GM19193 (cell line): ENCODE data around the gene SAFB2.

Experiments used
- POLR2A ChIP-seq: IDR thresholded peaks from 4 replicates; pipeline ENCODE4 v1.6.1; 2011; ENCODE audit not compliant: insufficient read depth, insufficient read length; ENCODE audit errors: extremely low read depth

Gene SAFB2

GRCh38 chr19:5579697-5580096 is 42.9 kb downstream of the SAFB2 start:
- no peak for TF ChIP-seq POLR2A

- TF ChIP-seq POLR2A: no peak
Observed at GRCh38 chr19:5579286-5579685, 43.3 kb downstream of the SAFB2 start.

GRCh38 chr19:5578097-5578846 is 44.3 kb downstream of the SAFB2 start:
- TF ChIP-seq POLR2A: no peak

GRCh38 chr19:5575590-5575989 is 47.0 kb downstream of the SAFB2 start:
- TF ChIP-seq POLR2A: no peak

- TF ChIP-seq POLR2A: no peak
Observed at GRCh38 chr19:5572556-5573286, 49.9 kb downstream of the SAFB2 start.

- no peak for TF ChIP-seq POLR2A
Observed at GRCh38 chr19:5571777-5572176, 50.8 kb downstream of the SAFB2 start.

GRCh38 chr19:5567970-5568407 is 54.6 kb downstream of the SAFB2 start:
- no peak for TF ChIP-seq POLR2A

GRCh38 chr19:5567360-5567969 is 55.1 kb downstream of the SAFB2 start, which contains the start of gene TINCR:
TSS of gene TINCR (minus strand) at chr19:5567953.
- no peak for TF ChIP-seq POLR2A

GRCh38 chr19:5564930-5565329 is 57.6 kb downstream of the SAFB2 start:
- no peak for TF ChIP-seq POLR2A

GRCh38 chr19:5563935-5564612 is 58.5 kb downstream of the SAFB2 start:
- no peak for TF ChIP-seq POLR2A

- no peak for TF ChIP-seq POLR2A
Observed at GRCh38 chr19:5563008-5563431, 59.6 kb downstream of the SAFB2 start.

GRCh38 chr19:5562280-5562679 is 60.3 kb downstream of the SAFB2 start:
- TF ChIP-seq POLR2A: no peak

- no peak for TF ChIP-seq POLR2A
Observed at GRCh38 chr19:5561559-5561958, 61.0 kb downstream of the SAFB2 start.

- TF ChIP-seq POLR2A: no peak
Observed at GRCh38 chr19:5560156-5560555, 62.4 kb downstream of the SAFB2 start.

- no peak for TF ChIP-seq POLR2A
Observed at GRCh38 chr19:5559804-5560133, 62.8 kb downstream of the SAFB2 start.
